Ectodermal cell (in vitro differentiated cells): ENCODE data around the gene SLC16A8.

Experiments used
- H3K27ac ChIP-seq: 2 replicates; pipeline ENCODE4 v1.7.0; 2013; ENCODE audit warnings: mild to moderate bottlenecking, low read depth, low read length; ENCODE audit not compliant: insufficient read depth, poor library complexity, severe bottlenecking
- H3K27me3 ChIP-seq: 2 replicates; pipeline ENCODE4 v1.7.0; 2013; ENCODE audit warnings: mild to moderate bottlenecking, low read length; ENCODE audit not compliant: insufficient read depth, control insufficient read depth, poor library complexity, severe bottlenecking
- H3K36me3 ChIP-seq: one replicate; pipeline ENCODE4 v1.7.0; 2013; ENCODE audit warnings: low read length; ENCODE audit not compliant: control insufficient read depth, insufficient read depth
- H3K4me1 ChIP-seq: one replicate; pipeline ENCODE4 v1.7.0; 2013; ENCODE audit warnings: low read length; ENCODE audit not compliant: control insufficient read depth, insufficient read depth
- H3K4me3 ChIP-seq: 2 replicates; pipeline ENCODE4 v1.7.0; 2013; ENCODE audit warnings: low read depth, low read length, control low read depth; ENCODE audit not compliant: insufficient read depth
- H3K9me3 ChIP-seq: 2 replicates; pipeline ENCODE4 v1.7.0; 2013; ENCODE audit warnings: mild to moderate bottlenecking, low read length, moderate library complexity; ENCODE audit not compliant: control insufficient read depth
- WGBS, 2 experiments: methylation state at CpG; one replicate each; pipeline ENCODE4 v1.1.7; 2013; ENCODE audit warnings: missing lambda C conversion rate in 2 of 2; 5-methylcytosine and 5-hydroxymethylcytosine counted together

SLC16A8 gene

GRCh38 chr22:38114484-38115398, 30.8 kb upstream of the SLC16A8 start:
- Histone ChIP-seq H3K4me1 (peaks cover 9% of the 10 kb centered on the region), H3K4me3 (no peak overlapping the region), H3K27ac (no peak overlapping the region), H3K27me3 (no peaks in the 10 kb centered on the region), H3K36me3 (no peaks in the 10 kb centered on the region), H3K9me3 (no peaks in the 10 kb centered on the region)
- WGBS, 2 experiments, result 57% methylated on average over 32 of the region's 32 CpGs

DNA sequence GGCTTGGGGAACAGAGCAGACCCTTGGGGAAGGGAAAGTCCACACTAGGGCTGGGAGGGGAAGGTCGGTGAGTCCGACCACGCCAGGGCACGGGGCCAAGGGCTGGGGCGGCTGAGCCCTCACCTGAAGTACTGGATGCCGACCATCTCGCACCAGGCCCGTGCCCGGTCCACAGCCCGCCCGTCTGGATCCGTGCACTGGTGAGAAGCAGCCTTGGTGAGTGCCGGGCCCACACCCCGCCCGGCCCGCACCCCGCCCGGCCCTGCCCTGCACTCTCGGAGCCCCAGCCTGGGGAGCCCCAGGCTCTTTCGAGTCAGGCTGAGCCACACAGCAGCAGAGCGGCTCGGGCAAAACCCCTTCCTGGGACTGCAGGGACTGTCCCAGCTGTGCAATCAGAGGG, 28.4 kb upstream of the SLC16A8 start:
- Histone ChIP-seq H3K9me3 (no peaks in the 10 kb centered on the region), H3K36me3 (no peaks in the 10 kb centered on the region), H3K4me3 (no peak overlapping the region), H3K27ac (no peak overlapping the region), H3K27me3 (no peaks in the 10 kb centered on the region), H3K4me1 (peaks cover 9% of the 10 kb centered on the region)
- WGBS, 2 experiments, result 94 to 95% methylated on average over 22 of the region's 22 CpGs

GRCh38 chr22:38111925-38112355, 28.0 kb upstream of the SLC16A8 start:
- 90 to 93% methylated on average over 11 of the region's 11 CpGs for WGBS, 2 experiments
- no peak overlapping the region for H3K4me3 ChIP-seq
- no peaks in the 10 kb centered on the region for H3K36me3 ChIP-seq
- H3K4me1 ChIP-seq, result peaks cover 9% of the 10 kb centered on the region
- no peaks in the 10 kb centered on the region for H3K9me3 ChIP-seq
- no peak overlapping the region for H3K27ac ChIP-seq
- no peaks in the 10 kb centered on the region for H3K27me3 ChIP-seq

GRCh38 chr22:38110863-38111852, 27.2 kb upstream of the SLC16A8 start:
- Histone ChIP-seq H3K9me3 (no peaks in the 10 kb centered on the region), H3K4me3 (no peak overlapping the region), H3K27ac (no peak overlapping the region), H3K36me3 (no peaks in the 10 kb centered on the region), H3K27me3 (no peaks in the 10 kb centered on the region), H3K4me1 (peaks cover 9% of the 10 kb centered on the region)
- WGBS, 2 experiments, result 78 to 83% methylated on average over 30 of the region's 30 CpGs

- no peaks in the 10 kb centered on the region for H3K27me3 ChIP-seq
- H3K9me3 ChIP-seq, result no peaks in the 10 kb centered on the region
- no peaks in the 10 kb centered on the region for H3K36me3 ChIP-seq
- no peak within 1 kb of the TSS for H3K27ac ChIP-seq
- H3K4me3 ChIP-seq, result no peak within 1 kb of the TSS
- H3K4me1 ChIP-seq, result peaks cover 9% of the 10 kb centered on the region
- 77 to 78% methylated on average over 19 of the region's 19 CpGs for whole genome bisulfite sequencing, 2 experiments
Measured at GRCh38 chr22:38110008-38110862, 26.3 kb upstream of the SLC16A8 start, which contains the start of gene BAIAP2L2. Gene BAIAP2L2 (minus strand): TSS chr22:38110684. CDS start chr22:38110525, 159 bp downstream.

DNA sequence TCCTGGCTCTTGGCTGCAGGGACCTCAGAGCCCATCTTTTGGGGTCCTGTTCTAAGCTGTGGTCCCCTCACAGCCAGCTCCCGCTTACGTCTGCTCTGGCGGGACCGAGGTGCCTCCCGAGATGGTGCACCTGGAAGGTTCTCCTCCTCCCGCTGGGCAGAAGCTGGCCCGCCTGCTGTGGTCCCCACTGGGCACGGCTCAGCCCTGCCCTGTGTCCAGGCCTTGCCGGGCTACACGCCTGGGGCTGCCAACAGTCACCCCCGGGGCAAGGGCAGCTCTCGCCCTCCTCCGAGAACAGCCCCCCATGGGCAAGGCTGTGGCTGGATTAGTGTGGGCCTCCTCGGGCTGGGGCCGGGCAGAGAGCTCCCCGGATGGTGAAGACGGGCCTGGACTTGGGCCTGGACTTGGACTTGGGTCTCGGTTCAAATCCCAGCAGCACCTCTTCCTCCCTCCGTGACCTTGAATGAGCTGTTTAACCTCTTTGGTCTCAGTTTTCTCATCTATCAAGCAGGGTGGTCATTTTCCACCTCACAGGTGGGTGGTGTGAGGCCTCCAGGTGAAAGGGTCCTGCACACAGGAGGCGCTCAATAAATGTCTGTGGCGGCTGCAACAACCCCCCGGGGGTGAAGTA, 25.5 kb upstream of the SLC16A8 start:
- Histone ChIP-seq H3K27me3 (no peaks in the 10 kb centered on the region), H3K9me3 (no peaks in the 10 kb centered on the region), H3K4me1 (peaks cover 9% of the 10 kb centered on the region), H3K27ac (no peak overlapping the region), H3K4me3 (no peak overlapping the region), H3K36me3 (no peaks in the 10 kb centered on the region)
- WGBS, 2 experiments, result 92% methylated on average over 22 of the region's 22 CpGs

- WGBS, 2 experiments, result 94 to 95% methylated on average over 15 of the region's 15 CpGs
- Histone ChIP-seq H3K36me3 (no peaks in the 10 kb centered on the region), H3K9me3 (no peaks in the 10 kb centered on the region), H3K27ac (no peak overlapping the region), H3K27me3 (no peaks in the 10 kb centered on the region), H3K4me3 (no peak overlapping the region), H3K4me1 (peaks cover 9% of the 10 kb centered on the region)
Measured at GRCh38 chr22:38108561-38109319, 24.8 kb upstream of the SLC16A8 start.

GRCh38 chr22:38107692-38108515, 23.9 kb upstream of the SLC16A8 start:
- no peak overlapping the region for H3K4me3 ChIP-seq
- 86 to 88% methylated on average over 17 of the region's 17 CpGs for WGBS, 2 experiments

More at GRCh38 chr22:38107692-38108515, 23.9 kb upstream of the SLC16A8 start:
- Histone ChIP-seq H3K36me3 (no peaks in the 10 kb centered on the region), H3K9me3 (no peaks in the 10 kb centered on the region), H3K27ac (no peak overlapping the region), H3K4me1 (peaks cover 9% of the 10 kb centered on the region), H3K27me3 (no peaks in the 10 kb centered on the region)
